ENCODE results near the gene NEUROG2.

Gene NEUROG2

DNA sequence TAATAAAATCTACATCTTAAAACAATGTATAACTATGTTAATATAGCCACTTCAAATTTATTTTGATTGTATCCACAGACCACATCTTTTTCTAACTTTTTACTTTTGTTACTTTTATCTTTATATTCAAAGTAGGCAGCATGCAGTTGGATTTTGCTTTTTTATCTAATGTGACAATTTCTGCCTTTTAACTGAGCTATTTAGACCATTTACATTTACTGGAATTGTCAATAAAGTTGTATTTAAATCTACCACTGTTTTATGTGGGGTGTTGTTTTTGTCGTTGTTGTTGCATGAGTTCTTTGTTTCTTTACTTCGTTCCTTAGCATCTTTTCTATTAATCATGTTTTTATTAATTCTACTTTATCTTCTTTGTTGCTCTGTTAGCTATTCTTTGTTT is 42.0 kb downstream of the NEUROG2 start:
- no peak for DNase-seq

DNA sequence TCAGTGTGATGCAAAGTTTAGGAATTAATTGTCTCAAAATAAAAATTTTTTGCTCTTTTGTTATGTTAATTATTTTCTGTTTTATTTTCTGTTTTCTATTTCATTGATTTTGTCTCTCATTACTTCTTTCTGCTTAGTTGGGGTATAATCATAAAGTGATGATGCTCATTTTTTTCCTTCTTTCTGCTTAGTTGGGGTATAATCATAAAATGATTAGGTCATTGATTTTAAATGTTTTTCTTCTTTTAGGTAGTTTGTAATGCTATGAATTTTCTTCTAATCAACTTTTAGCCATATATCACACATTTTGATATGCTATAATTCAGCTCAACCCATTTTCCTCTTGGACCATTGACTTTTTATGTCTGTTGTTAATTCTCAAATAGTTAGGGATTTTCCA is 43.7 kb downstream of the NEUROG2 start:
- DNase-seq = no peak

Measured in AML-193 (cell line).